Astrocyte of the cerebellum (primary cell): ENCODE results near the gene RIPOR3.
A peak's percentile ranks its signal among the peaks of the same experiment; 100 is the strongest.
"Not testable (repeated sequence)": the region's sequence is repeated elsewhere in the genome, so short reads cannot be mapped to it uniquely, and the experiment has no call there.

Experiments
- DNase-seq: peaks from one replicate; pipeline ENCODE4 v3.0.0-alpha.2; 2011; ENCODE audit warnings: low read depth
- H3K4me3 ChIP-seq: 2 replicates; pipeline ENCODE4 v1.5.1; 2011; ENCODE audit warnings: mild to moderate bottlenecking, low read depth, low read length, moderate library complexity
- CTCF ChIP-seq: IDR thresholded peaks from 2 replicates; pipeline ENCODE4 v1.5.1; 2012; ENCODE audit warnings: low read length, low read depth, moderate library complexity, mild to moderate bottlenecking; ENCODE audit errors: missing control alignments
- in situ Hi-C: cut with HindIII; loops from 2 replicates; pipeline ENCODE4 v1.10.0; 2017; ENCODE audit warnings: low sequenced_read_pairs

The RIPOR3 gene

GRCh38 chr20:50717974-50718761 lies 26.8 kb upstream of the RIPOR3 start:
- no peak for DNase-seq
- in situ Hi-C loops: loop anchor here (5.0 to 10.0 kb wide), 2 partner anchors 51 to 233 kb away; no protein-coding TSS in a partner anchor
- no peak overlapping the region for H3K4me3 ChIP-seq
- TF ChIP-seq CTCF: no peak

- in situ Hi-C loops: loop anchor here (5.0 to 10.0 kb wide), 2 partner anchors 50 to 233 kb away; no protein-coding TSS in a partner anchor
- TF ChIP-seq CTCF: no peak
- H3K4me3 ChIP-seq: no peak overlapping the region
- no peak for DNase-seq
Measured at GRCh38 chr20:50717312-50717711, 26.0 kb upstream of the RIPOR3 start.

GRCh38 chr20:50716518-50716917 lies 25.2 kb upstream of the RIPOR3 start:
- H3K4me3 ChIP-seq: no peak overlapping the region
- in situ Hi-C loops: loop anchor here (5.0 to 10.0 kb wide), 2 partner anchors 49 to 232 kb away; no protein-coding TSS in a partner anchor
- DNase-seq: no peak
- no peak for TF ChIP-seq CTCF

GRCh38 chr20:50715694-50716093 lies 24.4 kb upstream of the RIPOR3 start:
- in situ Hi-C loops: loop anchor here (5.0 to 10.0 kb wide), 2 partner anchors 48 to 231 kb away; no protein-coding TSS in a partner anchor
- no peak for DNase-seq
- no peak overlapping the region for H3K4me3 ChIP-seq
- TF ChIP-seq CTCF: no peak

GRCh38 chr20:50714426-50714825 lies 23.1 kb upstream of the RIPOR3 start:
- not testable (repeated sequence) for H3K4me3 ChIP-seq, DNase-seq
- in situ Hi-C loops: loop anchor here (5.0 to 10.0 kb wide), 2 partner anchors 92 to 230 kb away; no protein-coding TSS in a partner anchor

- peak; percentile 35 for DNase-seq
- H3K4me3 ChIP-seq: no peak overlapping the region
- peak; percentile 64 for TF ChIP-seq CTCF
- in situ Hi-C loops: loop anchor here (5.0 to 10.0 kb wide), 2 partner anchors 91 to 229 kb away; no protein-coding TSS in a partner anchor
Measured at GRCh38 chr20:50713657-50714101, 22.3 kb upstream of the RIPOR3 start.
